CD4-positive, alpha-beta T cell treated with Interleukin-4 for 1 hour (primary cell): ENCODE results near the gene DCAF11.
A peak's percentile ranks its signal among the peaks of the same experiment; 100 is the strongest.
"Not testable (repeated sequence)": the region's sequence is repeated elsewhere in the genome, so short reads cannot be mapped to it uniquely, and the experiment has no call there.

ENCODE experiments used
- DNase-seq, 2 donors: peaks; one replicate each; pipeline ENCODE4 v3.0.0-alpha.2; 2020 to 2022

DCAF11 gene

GRCh38 chr14:24098229-24098926, 16.2 kb upstream of the DCAF11 start:
- DNase-seq: no peak

GRCh38 chr14:24098927-24099813, 15.4 kb upstream of the DCAF11 start:
- no peak for DNase-seq

GRCh38 chr14:24100197-24100981, 14.2 kb upstream of the DCAF11 start:
- DNase-seq: no peak

- DNase-seq: no peak
These were observed 13.5 kb upstream of the DCAF11 start for GRCh38 chr14:24100982-24101494.

DNA sequence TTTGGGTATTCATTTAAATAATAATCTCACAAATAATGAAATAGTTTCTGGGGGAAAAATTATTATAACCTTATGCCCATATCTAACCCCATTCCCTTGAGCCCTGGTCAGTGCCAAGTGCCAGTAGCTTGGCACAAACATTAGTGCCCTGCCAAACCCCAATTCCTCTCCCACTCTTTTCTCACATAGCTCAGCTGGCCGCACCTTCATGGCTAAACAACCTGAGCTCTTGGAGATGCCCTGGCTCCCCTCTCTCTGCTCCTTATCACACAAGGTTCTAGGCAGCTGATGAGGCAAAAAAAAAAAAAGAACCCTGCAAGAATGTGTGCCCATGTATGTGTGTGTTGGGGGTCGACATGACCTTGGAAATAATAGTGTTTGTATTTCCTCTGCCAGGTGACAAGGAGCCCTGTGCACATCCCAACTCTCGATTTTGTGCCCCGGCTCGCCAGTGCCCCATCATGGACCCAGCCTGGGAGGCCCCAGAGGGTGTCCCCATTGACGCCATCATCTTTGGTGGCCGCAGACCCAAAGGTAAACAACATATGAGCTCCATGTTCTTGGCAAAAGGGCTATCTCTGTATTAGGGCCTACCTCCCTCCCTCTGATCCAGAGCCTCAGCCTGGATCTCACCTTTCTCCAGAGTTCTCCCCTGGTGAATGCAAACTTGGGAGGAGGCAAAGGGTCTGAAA, 12.1 kb upstream of the DCAF11 start:
- DNase-seq: no peak

GRCh38 chr14:24103451-24103850, 11.1 kb upstream of the DCAF11 start:
- no peak for DNase-seq

DNA sequence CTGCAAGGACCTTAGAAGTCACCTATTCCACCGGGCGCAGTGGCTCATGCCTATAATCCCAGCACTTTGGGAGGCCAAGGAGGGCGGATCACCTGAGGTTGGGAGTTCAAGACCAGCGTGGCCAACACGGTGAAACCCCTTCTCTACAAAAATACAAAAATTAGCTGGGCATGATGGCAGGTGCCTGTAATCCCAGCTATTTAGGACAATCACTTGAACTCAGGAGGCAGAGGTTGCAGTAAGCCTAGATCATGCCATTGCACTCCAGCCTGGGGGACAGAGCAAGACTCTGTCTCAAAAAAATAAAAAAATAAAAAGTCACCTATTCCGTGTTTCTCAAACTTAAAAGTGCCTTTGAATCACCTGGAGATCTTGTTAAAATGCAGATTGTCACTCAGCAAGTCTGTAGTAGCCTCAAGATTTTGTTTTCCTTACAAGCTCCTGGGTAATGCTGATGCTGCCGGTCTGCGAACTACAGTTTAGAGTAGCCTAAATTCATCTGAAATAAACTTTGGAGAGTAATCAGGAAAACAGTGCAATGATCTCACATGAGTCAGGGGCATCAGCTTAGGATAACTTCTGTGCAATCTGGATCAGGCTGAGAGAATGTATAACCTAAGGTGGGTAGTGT, 8.9 kb upstream of the DCAF11 start:
- not testable (repeated sequence) for DNase-seq

DNA sequence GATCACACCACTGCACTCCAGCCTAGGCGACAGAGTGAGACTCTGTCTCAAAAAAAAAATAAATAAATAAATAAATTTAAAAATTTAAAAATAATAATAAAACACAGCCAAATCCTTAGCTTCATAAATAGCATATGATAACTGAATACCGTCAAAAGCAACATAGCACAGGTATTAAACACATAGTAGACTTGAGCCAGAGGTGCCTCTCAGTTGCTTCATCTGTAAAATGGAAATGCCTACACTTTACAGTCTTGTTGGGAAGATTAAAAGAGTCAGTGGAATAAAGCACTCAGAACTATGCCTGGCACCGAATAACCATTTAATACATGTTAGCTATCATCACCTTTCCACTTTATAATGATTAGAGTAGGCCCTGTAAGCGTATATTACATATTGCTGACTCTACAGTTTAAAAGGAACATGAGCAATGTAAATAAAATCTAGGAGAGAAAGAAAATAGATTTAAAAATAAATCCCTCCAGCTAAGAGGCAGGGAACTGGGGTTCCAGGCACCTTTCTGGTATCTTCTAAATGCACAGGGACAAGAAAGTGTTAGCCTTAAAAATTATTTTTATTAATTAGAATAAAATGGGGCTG, 7.8 kb upstream of the DCAF11 start:
- DNase-seq: no peak

GRCh38 chr14:24108336-24108874, 6.2 kb upstream of the DCAF11 start:
- no peak for DNase-seq

- DNase-seq: no peak
These were observed 4.5 kb upstream of the DCAF11 start for GRCh38 chr14:24110060-24110459.

GRCh38 chr14:24110523-24110922, 4.1 kb upstream of the DCAF11 start:
- DNase-seq: no peak

- no peak for DNase-seq
These were observed 1.2 kb upstream of the DCAF11 start for GRCh38 chr14:24113379-24113800.

GRCh38 chr14:24113801-24114531, 611 bp upstream of the DCAF11 start:
- DNase-seq: peak; percentile 83 to 88

DNA sequence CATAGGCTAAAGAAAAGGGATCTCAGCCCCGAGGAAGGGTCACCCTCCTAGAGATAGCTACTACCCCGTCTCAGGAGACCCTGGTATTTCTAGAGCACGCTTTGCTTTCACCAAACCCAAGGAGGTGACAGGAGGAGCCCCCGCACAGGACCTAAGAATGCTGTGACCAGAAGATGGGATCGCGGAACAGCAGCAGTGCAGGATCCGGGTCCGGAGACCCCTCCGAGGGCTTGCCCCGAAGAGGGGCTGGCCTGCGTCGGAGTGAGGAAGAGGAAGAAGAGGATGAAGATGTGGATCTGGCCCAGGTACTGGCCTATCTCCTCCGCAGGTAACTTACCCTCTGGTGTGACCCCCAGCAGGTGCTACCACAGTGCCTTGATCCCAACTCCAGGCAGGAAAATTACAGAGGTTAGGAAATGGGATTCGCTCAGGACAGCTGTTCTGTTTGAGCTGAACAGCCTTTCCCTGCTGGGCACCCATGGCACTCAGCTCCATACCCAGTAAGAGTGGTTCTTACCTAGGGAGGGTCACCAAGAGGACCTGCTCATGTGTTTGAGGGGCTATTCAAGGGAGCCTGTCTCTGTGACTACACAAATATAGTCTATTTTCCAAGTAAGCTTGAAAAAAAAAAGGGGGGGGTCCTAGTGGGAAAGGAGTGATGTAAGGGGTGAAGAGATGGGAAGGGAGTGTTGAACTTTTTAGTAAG, 998 bp downstream of the DCAF11 start:
- no peak for DNase-seq

DNA sequence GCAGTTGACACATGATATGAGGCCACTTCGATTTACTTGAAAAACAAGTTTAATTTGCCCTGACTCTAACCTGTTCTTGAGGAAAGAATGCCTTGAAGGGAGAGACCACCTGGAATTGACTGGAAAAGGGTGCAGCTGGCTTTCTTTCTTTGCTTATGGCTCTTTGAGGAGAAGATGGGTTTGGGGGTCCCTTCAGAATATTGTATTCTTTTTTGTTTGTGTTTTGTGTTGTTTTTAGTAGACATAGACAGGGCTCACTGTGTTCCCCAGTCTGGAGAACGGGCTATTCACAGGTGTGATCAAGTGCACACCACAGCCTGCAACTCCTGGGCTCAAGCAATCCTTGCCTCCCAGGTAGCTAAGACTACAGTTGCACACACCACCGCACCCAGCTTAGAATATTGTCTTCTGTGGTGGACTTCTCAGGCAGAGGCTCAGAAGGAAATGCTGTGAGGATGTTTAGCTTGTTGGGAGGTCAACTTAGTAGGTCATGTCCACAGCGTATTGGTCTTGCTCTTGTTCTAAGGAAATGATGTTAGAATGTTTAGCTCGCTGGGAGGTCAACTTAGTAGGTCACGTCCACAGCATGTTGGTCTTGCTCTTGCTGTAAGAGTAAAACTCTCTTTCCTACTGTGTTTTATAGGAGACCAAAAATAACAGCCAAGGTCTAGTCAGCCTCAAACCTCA, 1.7 kb downstream of the DCAF11 start:
- no peak for DNase-seq

DNA sequence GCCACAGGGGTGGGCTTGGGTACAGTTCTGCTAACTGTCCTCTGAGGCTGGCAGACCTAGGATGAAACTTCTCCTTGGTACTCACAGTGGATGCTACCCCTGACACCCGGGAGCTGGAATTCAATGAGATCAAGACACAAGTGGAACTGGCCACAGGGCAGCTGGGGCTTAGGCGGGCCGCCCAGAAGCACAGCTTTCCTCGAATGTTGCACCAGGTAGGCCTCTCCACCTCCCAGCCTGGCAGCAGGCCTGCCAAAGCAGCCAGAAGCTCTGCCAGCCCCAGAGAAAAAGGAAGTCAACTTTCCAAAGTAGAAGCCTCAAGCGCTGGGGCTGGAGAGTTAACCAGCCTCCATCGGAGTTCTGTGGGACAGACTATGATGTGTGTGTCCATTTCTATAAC, 2.6 kb downstream of the DCAF11 start:
- no peak for DNase-seq

DNA sequence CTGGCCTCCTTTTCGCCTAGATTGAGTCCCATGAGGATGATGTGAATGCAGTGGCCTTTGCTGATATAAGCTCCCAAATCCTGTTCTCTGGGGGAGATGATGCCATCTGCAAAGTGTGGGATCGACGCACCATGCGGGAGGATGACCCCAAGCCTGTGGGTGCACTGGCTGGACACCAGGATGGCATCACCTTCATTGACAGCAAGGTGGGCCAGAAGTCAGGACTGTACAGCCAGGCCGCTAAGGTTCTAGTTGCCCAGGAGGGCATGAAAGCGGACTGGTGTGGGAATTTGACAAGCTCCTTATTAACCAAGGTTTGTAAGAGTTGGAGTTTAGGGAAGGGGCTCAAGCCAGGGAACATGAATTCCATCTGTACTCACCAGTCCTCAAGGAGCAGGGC, 5.1 kb downstream of the DCAF11 start:
- no peak for DNase-seq

DNA sequence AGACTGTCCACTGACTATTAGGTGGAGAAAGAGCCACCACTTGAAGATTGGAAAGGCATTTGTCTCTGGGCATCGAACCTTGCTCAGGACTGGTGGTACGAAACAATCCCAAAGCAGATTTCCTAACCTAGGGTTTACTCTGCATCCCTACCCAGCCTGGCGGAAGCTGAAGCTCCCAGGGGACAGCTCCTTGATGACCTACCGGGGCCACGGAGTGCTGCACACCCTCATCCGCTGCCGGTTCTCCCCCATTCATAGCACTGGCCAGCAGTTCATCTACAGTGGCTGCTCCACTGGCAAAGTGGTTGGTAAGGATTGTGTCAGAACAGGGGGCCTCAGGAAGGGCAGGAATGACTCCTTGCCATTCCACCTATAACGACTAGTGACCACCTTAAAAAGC, 6.6 kb downstream of the DCAF11 start:
- no peak for DNase-seq

DNA sequence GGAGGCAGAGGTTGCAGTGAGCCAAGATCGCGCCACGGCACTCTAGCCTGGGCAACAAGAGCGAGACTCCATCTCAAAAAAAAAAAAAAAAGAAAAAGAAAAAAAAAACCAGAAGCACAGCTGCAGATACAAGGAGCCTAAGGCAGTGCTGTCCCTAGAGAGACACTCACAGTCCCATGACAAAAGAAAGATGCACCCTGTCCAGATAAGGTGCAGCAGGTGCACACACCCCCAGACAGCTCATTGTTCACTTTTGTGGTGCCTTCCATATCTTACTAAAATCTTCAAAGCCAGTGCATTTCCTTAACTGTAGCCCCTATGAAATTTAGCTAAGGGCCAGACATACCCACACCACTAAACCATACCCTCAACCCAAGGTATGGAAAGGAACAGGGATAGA, 7.8 kb downstream of the DCAF11 start:
- DNase-seq: no peak
